Sciatic nerve (tissue), 2 donors: ENCODE data around the gene PTTG2. TPM values are rescaled to one million over a fixed set of nuclear protein-coding genes. Genes with fewer than 3 reads are reported as not detected.

Source experiments
- ATAC-seq: fragments of 200-7000 bp; cut with Tn5 transposase; one replicate; pipeline ENCODE4 v1.9.1; 2020; ENCODE audit warnings: mild to moderate bottlenecking, moderate library complexity
- DNase-seq: peaks from one replicate; pipeline ENCODE4 v3.0.0-alpha.2; 2020; ENCODE audit warnings: low spot score
- intact Hi-C: fragments of 100-400 bp; cut with DNase I; formaldehyde crosslinking; loops from one replicate; pipeline ENCODE4 v1.14.2; 2022
- total RNA-seq: library from RNA; stranded (reverse); fragmentation: NEBNext Ultra II Directional; extraction: Animal tissue kit (Norgen Biotek cat#: 25700); gene quantifications from one replicate; pipeline ENCODE4 v1.2.1, GENCODE V29; 2021
- donor health status: DM: no; HTN: no; CAD: no.
- donor health status: DM: no; HTN: no; CAD: no.

PTTG2 gene
- total RNA-seq, 1 donor from 2014 or later, result 1.1 TPM

GRCh38 chr4:37981425-37981824 lies 21.2 kb downstream of the PTTG2 start:
- DNase-seq, result no peak
- intact Hi-C loops, result no loop called here
- no peak for ATAC-seq

GRCh38 chr4:37981844-37982720 lies 21.9 kb downstream of the PTTG2 start:
- DNase-seq (no peak), ATAC-seq (no peak)
- intact Hi-C loops, result no loop called here

- DNase-seq, result no peak
- intact Hi-C loops, result no loop called here
- ATAC-seq, result no peak
Measured at GRCh38 chr4:37982736-37983135, 22.5 kb downstream of the PTTG2 start.

GRCh38 chr4:37983951-37984350 lies 23.8 kb downstream of the PTTG2 start:
- intact Hi-C loops, result no loop called here
- ATAC-seq, result no peak
- DNase-seq, result no peak

GRCh38 chr4:37985730-37986275 lies 25.6 kb downstream of the PTTG2 start:
- DNase-seq, result no peak
- intact Hi-C loops, result no loop called here
- ATAC-seq, result no peak

- ATAC-seq (no peak), DNase-seq (no peak)
- intact Hi-C loops, result no loop called here
Measured at GRCh38 chr4:37988670-37989069, 28.5 kb downstream of the PTTG2 start.

- no peak for DNase-seq
- ATAC-seq, result peak; percentile 56
- intact Hi-C loops, result no loop called here
Measured at GRCh38 chr4:37989398-37990260, 29.4 kb downstream of the PTTG2 start.

- DNase-seq (no peak), ATAC-seq (no peak)
- intact Hi-C loops, result no loop called here
Measured at GRCh38 chr4:37990731-37991245, 30.6 kb downstream of the PTTG2 start.

- no peak for DNase-seq
- intact Hi-C loops, result no loop called here
- ATAC-seq, result no peak
Measured at GRCh38 chr4:37991623-37992410, 31.6 kb downstream of the PTTG2 start.

- DNase-seq, result no peak
- intact Hi-C loops, result no loop called here
- no peak for ATAC-seq
Measured at GRCh38 chr4:37993806-37994205, 33.6 kb downstream of the PTTG2 start.

- intact Hi-C loops, result no loop called here
Measured at GRCh38 chr4:37994569-37994968, 34.4 kb downstream of the PTTG2 start.

GRCh38 chr4:37995299-37995821 lies 35.2 kb downstream of the PTTG2 start:
- DNase-seq (no peak), ATAC-seq (no peak)
- intact Hi-C loops, result no loop called here

More at GRCh38 chr4:37994569-37994968, 34.4 kb downstream of the PTTG2 start:
- ATAC-seq (no peak), DNase-seq (no peak)

- no peak for ATAC-seq
- no peak for DNase-seq
- intact Hi-C loops, result no loop called here
Measured at GRCh38 chr4:37995981-37996775, 36.0 kb downstream of the PTTG2 start.

GRCh38 chr4:37998226-37998625 lies 38.0 kb downstream of the PTTG2 start:
- ATAC-seq, result no peak
- intact Hi-C loops, result no loop called here
- no peak for DNase-seq

GRCh38 chr4:37999000-37999716 lies 39.0 kb downstream of the PTTG2 start:
- intact Hi-C loops, result no loop called here

GRCh38 chr4:37999965-38000364 lies 39.8 kb downstream of the PTTG2 start:
- intact Hi-C loops, result no loop called here
- no peak for ATAC-seq

More at GRCh38 chr4:37999000-37999716, 39.0 kb downstream of the PTTG2 start:
- no peak for ATAC-seq
- DNase-seq, result no peak

GRCh38 chr4:38001927-38002326 lies 41.7 kb downstream of the PTTG2 start:
- ATAC-seq (no peak), DNase-seq (no peak)
- intact Hi-C loops, result no loop called here

More at GRCh38 chr4:37999965-38000364, 39.8 kb downstream of the PTTG2 start:
- no peak for DNase-seq
